ENCODE results near the gene YJEFN3. TPM values are rescaled to one million over a fixed set of nuclear protein-coding genes. Genes with fewer than 3 reads are reported as not detected.

YJEFN3 gene
- total RNA-seq, 1 experiment from 2014 or later: 0.69 TPM

DNA sequence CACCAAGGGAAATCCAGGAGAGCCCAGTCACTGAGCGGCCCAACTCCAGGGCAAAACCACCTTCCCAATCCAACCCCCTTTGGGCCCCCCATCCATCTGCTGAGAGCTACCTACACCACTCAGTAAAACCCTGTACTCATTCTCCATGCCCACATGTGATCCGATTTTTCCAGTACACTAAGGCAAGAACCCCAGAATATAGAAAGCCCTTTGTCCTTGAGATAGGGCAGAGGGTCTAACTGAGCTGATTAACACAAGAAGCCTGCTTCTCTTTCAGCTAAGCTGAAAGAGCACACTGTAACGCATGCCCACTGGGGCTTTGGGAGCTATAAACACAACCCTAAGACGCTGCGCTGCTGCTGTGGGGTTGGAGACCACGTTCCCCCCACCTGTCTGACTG lies 53.8 kb downstream of the YJEFN3 start:
- DNase-seq (ENCODE audit: low read depth): no peak

DNA sequence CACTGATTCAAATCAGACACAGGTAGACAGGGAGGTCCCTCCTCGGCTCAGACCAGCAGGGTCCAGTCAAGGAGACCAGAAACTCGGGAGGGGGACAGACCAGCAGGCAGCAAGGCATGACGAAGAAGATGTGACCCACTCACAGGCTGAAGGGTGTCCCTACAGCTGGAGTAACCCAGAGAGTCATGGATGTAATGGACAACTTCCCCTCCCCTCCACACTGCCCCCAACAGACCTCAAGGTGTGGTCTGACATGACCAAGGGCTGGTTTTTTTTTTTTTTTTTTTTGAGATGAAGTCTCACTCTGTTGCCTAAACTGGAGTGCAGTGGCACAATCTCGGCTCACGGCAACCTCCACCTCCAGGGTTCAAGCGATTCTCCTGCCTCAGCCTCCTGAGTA lies 55.6 kb downstream of the YJEFN3 start:
- no peak for DNase-seq (ENCODE audit: low read depth)

Other genes starting within 250 kb of the YJEFN3 start
- gene SUGP1, start 208.4 kb upstream of the YJEFN3 start, total RNA-seq (2014; rRNA removed): 38.7 and 45.8 TPM in 2 replicates
- gene MAU2, start 208.1 kb upstream of the YJEFN3 start, total RNA-seq (2014; rRNA removed): 23.1 and 26.4 TPM in 2 replicates
- 60.7 and 64.1 TPM in 2 replicates for gene GATAD2A, start 123.2 kb upstream of the YJEFN3 start, total RNA-seq (2014; rRNA removed)
- 2.4 TPM in 2 replicates for gene TSSK6, start 13.4 kb upstream of the YJEFN3 start, total RNA-seq (2014; rRNA removed)
- gene NDUFA13, start 12.7 kb upstream of the YJEFN3 start, total RNA-seq (2014; rRNA removed): 20.2 and 32.4 TPM in 2 replicates
- gene CILP2, start 9.4 kb downstream of the YJEFN3 start, total RNA-seq (2014; rRNA removed): 0.06 TPM in 2 replicates
- gene PBX4, start 89.8 kb downstream of the YJEFN3 start, total RNA-seq (2014; rRNA removed): 0.69 and 1.1 TPM in 2 replicates
- gene LPAR2, start 99.3 kb downstream of the YJEFN3 start, total RNA-seq (2014; rRNA removed): 0.52 and 1.4 TPM in 2 replicates
- gene GMIP, start 114.7 kb downstream of the YJEFN3 start, total RNA-seq (2014; rRNA removed): 5.6 and 9.5 TPM in 2 replicates
- gene ATP13A1, start 134.8 kb downstream of the YJEFN3 start, total RNA-seq (2014; rRNA removed): 106 and 133 TPM in 2 replicates
- gene ZNF101, start 139.9 kb downstream of the YJEFN3 start, total RNA-seq (2014; rRNA removed): 5.5 and 10.6 TPM in 2 replicates
- gene ZNF14, start 204.2 kb downstream of the YJEFN3 start, total RNA-seq (2014; rRNA removed): 3.1 and 4.0 TPM in 2 replicates

All from LHCN-M2 (cell line).